ENCODE results near the gene ARHGAP20. TPM values are rescaled to one million over a fixed set of nuclear protein-coding genes. Genes with fewer than 3 reads are reported as not detected.

Gene ARHGAP20
- polyA plus RNA-seq, 4 donors: 0.54 to 1.1 (median 1.0) TPM; not detected in 1

DNA sequence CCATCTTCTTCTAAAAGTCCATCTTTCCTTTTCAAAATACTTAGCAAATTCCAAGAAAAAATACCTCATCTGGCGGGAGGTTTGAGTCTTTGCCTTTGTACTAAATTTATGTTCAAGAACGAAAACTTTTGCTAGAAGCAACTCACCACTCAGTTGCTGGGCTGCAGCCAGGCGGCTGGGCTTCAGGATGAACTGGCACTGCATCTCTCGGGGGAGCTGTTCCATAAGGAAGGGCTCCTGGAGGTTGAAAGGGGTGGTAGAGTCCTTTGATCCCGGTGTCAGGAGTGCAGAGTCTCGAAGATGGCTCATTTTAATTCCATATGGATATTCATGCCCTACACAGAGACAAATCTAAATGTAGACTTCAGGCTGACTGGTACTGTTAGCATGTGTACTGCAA, 105.8 kb downstream of the ARHGAP20 start:
- Histone ChIP-seq H3K27ac (ENCODE audit: low read depth in 1 of 3, low read length in 2 of 3) (no peak overlapping the region), H3K27me3 (ENCODE audit: control insufficient read depth in 3 of 3, insufficient read depth in 3 of 3, low read length in 3 of 3) (no peaks in the 10 kb centered on the region), H3K4me1 (ENCODE audit: control insufficient read depth in 3 of 3, insufficient read depth in 2 of 3, low read depth in 1 of 3, low read length in 2 of 3) (no peaks in the 10 kb centered on the region), H3K36me3 (ENCODE audit: control insufficient read depth in 3 of 3, insufficient read depth in 2 of 3, low read depth in 1 of 3, low read length in 3 of 3) (no peaks in the 10 kb centered on the region), H3K4me3 (ENCODE audit: low read depth in 1 of 3, low read length in 3 of 3) (no peak overlapping the region), H3K9me3 (ENCODE audit: control insufficient read depth in 2 of 2, insufficient read depth in 1 of 2, low read depth in 1 of 2, low read length in 1 of 2) (no peaks in the 10 kb centered on the region)
- DNase-seq (no peak), FAIRE-seq (no peak)
- WGBS, 3 donors: 46 to 65% (median 57%) methylated on average over 6 of the region's 6 CpGs

- H3K27ac ChIP-seq (ENCODE audit: low read depth in 1 of 3, low read length in 2 of 3): no peak overlapping the region
These were observed 110.3 kb downstream of the ARHGAP20 start for GRCh38 chr11:110601936-110602335.

GRCh38 chr11:110600322-110600721, 111.9 kb downstream of the ARHGAP20 start:
- H3K36me3 ChIP-seq (ENCODE audit: control insufficient read depth in 3 of 3, insufficient read depth in 2 of 3, low read depth in 1 of 3, low read length in 3 of 3): no peaks in the 10 kb centered on the region
- FAIRE-seq: no peak
- no peaks in the 10 kb centered on the region for H3K27me3 ChIP-seq (ENCODE audit: control insufficient read depth in 3 of 3, insufficient read depth in 3 of 3, low read length in 3 of 3)
- no peak for DNase-seq
- WGBS, 3 donors: 91 to 96% (median 94%) methylated on average over 4 of the region's 4 CpGs
- H3K9me3 ChIP-seq (ENCODE audit: control insufficient read depth in 2 of 2, insufficient read depth in 1 of 2, low read depth in 1 of 2, low read length in 1 of 2): peaks cover 2 to 19% of the 10 kb centered on the region in 2 donors
- H3K4me1 ChIP-seq (ENCODE audit: control insufficient read depth in 3 of 3, insufficient read depth in 2 of 3, low read depth in 1 of 3, low read length in 2 of 3): no peaks in the 10 kb centered on the region
- H3K27ac ChIP-seq (ENCODE audit: low read depth in 1 of 3, low read length in 2 of 3): peak overlapping the region in 1 of 3 donors; percentile 11
- H3K4me3 ChIP-seq (ENCODE audit: low read depth in 1 of 3, low read length in 3 of 3): no peak overlapping the region

More at GRCh38 chr11:110601936-110602335, 110.3 kb downstream of the ARHGAP20 start:
- FAIRE-seq: no peak
- Histone ChIP-seq H3K9me3 (ENCODE audit: control insufficient read depth in 2 of 2, insufficient read depth in 1 of 2, low read depth in 1 of 2, low read length in 1 of 2) (peaks cover 2 to 19% of the 10 kb centered on the region in 2 donors), H3K4me3 (ENCODE audit: low read depth in 1 of 3, low read length in 3 of 3) (no peak overlapping the region), H3K36me3 (ENCODE audit: control insufficient read depth in 3 of 3, insufficient read depth in 2 of 3, low read depth in 1 of 3, low read length in 3 of 3) (no peaks in the 10 kb centered on the region), H3K4me1 (ENCODE audit: control insufficient read depth in 3 of 3, insufficient read depth in 2 of 3, low read depth in 1 of 3, low read length in 2 of 3) (no peaks in the 10 kb centered on the region), H3K27me3 (ENCODE audit: control insufficient read depth in 3 of 3, insufficient read depth in 3 of 3, low read length in 3 of 3) (no peaks in the 10 kb centered on the region)
- 83 to 88% (median 87%) methylated on average over 4 of the region's 4 CpGs for WGBS, 3 donors
- no peak for DNase-seq

- Histone ChIP-seq H3K36me3 (ENCODE audit: control insufficient read depth in 3 of 3, insufficient read depth in 2 of 3, low read depth in 1 of 3, low read length in 3 of 3) (no peaks in the 10 kb centered on the region), H3K27me3 (ENCODE audit: control insufficient read depth in 3 of 3, insufficient read depth in 3 of 3, low read length in 3 of 3) (no peaks in the 10 kb centered on the region), H3K4me3 (ENCODE audit: low read depth in 1 of 3, low read length in 3 of 3) (no peak overlapping the region), H3K9me3 (ENCODE audit: control insufficient read depth in 2 of 2, insufficient read depth in 1 of 2, low read depth in 1 of 2, low read length in 1 of 2) (peaks cover 2 to 19% of the 10 kb centered on the region in 2 donors), H3K27ac (ENCODE audit: low read depth in 1 of 3, low read length in 2 of 3) (no peak overlapping the region), H3K4me1 (ENCODE audit: control insufficient read depth in 3 of 3, insufficient read depth in 2 of 3, low read depth in 1 of 3, low read length in 2 of 3) (no peaks in the 10 kb centered on the region)
- WGBS, 3 donors: 93 to 96% (median 94%) methylated on average over 5 of the region's 5 CpGs
- FAIRE-seq (no peak), DNase-seq (no peak)
These were observed 113.0 kb downstream of the ARHGAP20 start for GRCh38 chr11:110599207-110599606.

GRCh38 chr11:110598725-110599124, 113.5 kb downstream of the ARHGAP20 start:
- DNase-seq (no peak), FAIRE-seq (no peak)
- H3K27me3 ChIP-seq (ENCODE audit: control insufficient read depth in 3 of 3, insufficient read depth in 3 of 3, low read length in 3 of 3): no peaks in the 10 kb centered on the region
- H3K4me1 ChIP-seq (ENCODE audit: control insufficient read depth in 3 of 3, insufficient read depth in 2 of 3, low read depth in 1 of 3, low read length in 2 of 3): no peaks in the 10 kb centered on the region
- no peak overlapping the region for H3K27ac ChIP-seq (ENCODE audit: low read depth in 1 of 3, low read length in 2 of 3)
- no peaks in the 10 kb centered on the region for H3K36me3 ChIP-seq (ENCODE audit: control insufficient read depth in 3 of 3, insufficient read depth in 2 of 3, low read depth in 1 of 3, low read length in 3 of 3)
- no peak overlapping the region for H3K4me3 ChIP-seq (ENCODE audit: low read depth in 1 of 3, low read length in 3 of 3)
- H3K9me3 ChIP-seq (ENCODE audit: control insufficient read depth in 2 of 2, insufficient read depth in 1 of 2, low read depth in 1 of 2, low read length in 1 of 2): peaks cover 2 to 19% of the 10 kb centered on the region in 2 donors
- 86 to 100% (median 91%) methylated on average over 1 of the region's 1 CpG for WGBS, 3 donors

DNA sequence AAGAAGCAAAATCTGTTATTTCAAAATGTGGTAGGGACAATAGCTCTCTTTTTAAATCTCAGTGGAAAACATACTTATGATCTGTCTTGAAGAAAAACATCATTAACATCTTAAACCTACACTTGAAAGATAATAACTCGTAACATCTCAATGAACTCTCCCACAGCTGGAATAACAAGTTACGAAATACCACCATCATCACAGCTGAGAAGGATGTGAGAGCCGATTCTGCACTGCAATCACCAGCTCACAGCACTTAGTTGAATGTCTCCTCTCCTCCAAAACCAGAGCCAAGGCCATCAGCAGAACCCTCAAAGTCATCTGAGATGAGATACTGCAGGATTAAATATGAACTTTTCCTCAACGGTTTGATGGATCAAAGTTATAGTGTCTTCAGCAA, 124.3 kb downstream of the ARHGAP20 start:
- 46 to 55% (median 53%) methylated on average over 4 of the region's 4 CpGs for WGBS, 3 donors
- H3K36me3 ChIP-seq (ENCODE audit: control insufficient read depth in 3 of 3, insufficient read depth in 2 of 3, low read depth in 1 of 3, low read length in 3 of 3): no peaks in the 10 kb centered on the region
- no peak overlapping the region for H3K27ac ChIP-seq (ENCODE audit: low read depth in 1 of 3, low read length in 2 of 3)
- H3K4me1 ChIP-seq (ENCODE audit: control insufficient read depth in 3 of 3, insufficient read depth in 2 of 3, low read depth in 1 of 3, low read length in 2 of 3): peaks cover 0 to 6% (median 0%) of the 10 kb centered on the region in 3 donors
- no peaks in the 10 kb centered on the region for H3K9me3 ChIP-seq (ENCODE audit: control insufficient read depth in 2 of 2, insufficient read depth in 1 of 2, low read depth in 1 of 2, low read length in 1 of 2)
- no peak overlapping the region for H3K4me3 ChIP-seq (ENCODE audit: low read depth in 1 of 3, low read length in 3 of 3)
- no peaks in the 10 kb centered on the region for H3K27me3 ChIP-seq (ENCODE audit: control insufficient read depth in 3 of 3, insufficient read depth in 3 of 3, low read length in 3 of 3)
- no peak for DNase-seq
- no peak for FAIRE-seq

DNA sequence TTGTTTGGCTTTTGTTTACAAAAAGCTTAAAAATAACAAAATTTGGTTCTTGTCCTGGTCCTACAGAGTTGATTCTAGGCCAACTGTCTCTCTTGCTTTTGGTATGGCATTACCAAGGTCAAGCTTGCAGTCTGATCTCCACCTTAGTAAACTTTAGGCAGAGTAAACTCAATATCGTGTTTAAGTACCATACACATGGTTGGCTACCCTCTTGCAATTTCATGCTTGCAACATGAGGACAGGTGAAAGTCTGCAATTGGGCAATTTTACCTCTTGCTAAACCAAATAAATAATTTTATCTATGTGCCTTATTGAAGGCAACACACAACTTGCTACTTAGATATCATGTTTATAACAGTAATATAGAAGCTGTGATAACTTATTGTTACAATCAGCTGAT, 125.1 kb downstream of the ARHGAP20 start:
- H3K9me3 ChIP-seq (ENCODE audit: control insufficient read depth in 2 of 2, insufficient read depth in 1 of 2, low read depth in 1 of 2, low read length in 1 of 2): no peaks in the 10 kb centered on the region
- H3K4me1 ChIP-seq (ENCODE audit: control insufficient read depth in 3 of 3, insufficient read depth in 2 of 3, low read depth in 1 of 3, low read length in 2 of 3): peaks cover 0 to 6% (median 0%) of the 10 kb centered on the region in 3 donors
- DNase-seq: no peak
- no peak overlapping the region for H3K27ac ChIP-seq (ENCODE audit: low read depth in 1 of 3, low read length in 2 of 3)
- WGBS, 3 donors: 83 to 95% (median 93%) methylated on average over 1 of the region's 1 CpG
- no peak overlapping the region for H3K4me3 ChIP-seq (ENCODE audit: low read depth in 1 of 3, low read length in 3 of 3)
- H3K27me3 ChIP-seq (ENCODE audit: control insufficient read depth in 3 of 3, insufficient read depth in 3 of 3, low read length in 3 of 3): no peaks in the 10 kb centered on the region
- H3K36me3 ChIP-seq (ENCODE audit: control insufficient read depth in 3 of 3, insufficient read depth in 2 of 3, low read depth in 1 of 3, low read length in 3 of 3): no peaks in the 10 kb centered on the region
- no peak for FAIRE-seq

GRCh38 chr11:110584150-110584549, 128.1 kb downstream of the ARHGAP20 start:
- FAIRE-seq (no peak), DNase-seq (no peak)
- Histone ChIP-seq H3K4me1 (ENCODE audit: control insufficient read depth in 3 of 3, insufficient read depth in 2 of 3, low read depth in 1 of 3, low read length in 2 of 3) (peaks cover 0 to 6% (median 0%) of the 10 kb centered on the region in 3 donors), H3K4me3 (ENCODE audit: low read depth in 1 of 3, low read length in 3 of 3) (no peak overlapping the region), H3K36me3 (ENCODE audit: control insufficient read depth in 3 of 3, insufficient read depth in 2 of 3, low read depth in 1 of 3, low read length in 3 of 3) (no peaks in the 10 kb centered on the region), H3K27ac (ENCODE audit: low read depth in 1 of 3, low read length in 2 of 3) (no peak overlapping the region), H3K9me3 (ENCODE audit: control insufficient read depth in 2 of 2, insufficient read depth in 1 of 2, low read depth in 1 of 2, low read length in 1 of 2) (no peaks in the 10 kb centered on the region), H3K27me3 (ENCODE audit: control insufficient read depth in 3 of 3, insufficient read depth in 3 of 3, low read length in 3 of 3) (no peaks in the 10 kb centered on the region)
- 85 to 98% (median 90%) methylated on average over 1 of the region's 1 CpG for WGBS, 3 donors

GRCh38 chr11:110582728-110583432, 129.4 kb downstream of the ARHGAP20 start:
- Histone ChIP-seq H3K27me3 (ENCODE audit: control insufficient read depth in 3 of 3, insufficient read depth in 3 of 3, low read length in 3 of 3) (no peaks in the 10 kb centered on the region), H3K4me1 (ENCODE audit: control insufficient read depth in 3 of 3, insufficient read depth in 2 of 3, low read depth in 1 of 3, low read length in 2 of 3) (peaks cover 0 to 6% (median 0%) of the 10 kb centered on the region in 3 donors), H3K27ac (ENCODE audit: low read depth in 1 of 3, low read length in 2 of 3) (no peak overlapping the region), H3K36me3 (ENCODE audit: control insufficient read depth in 3 of 3, insufficient read depth in 2 of 3, low read depth in 1 of 3, low read length in 3 of 3) (no peaks in the 10 kb centered on the region), H3K9me3 (ENCODE audit: control insufficient read depth in 2 of 2, insufficient read depth in 1 of 2, low read depth in 1 of 2, low read length in 1 of 2) (no peaks in the 10 kb centered on the region), H3K4me3 (ENCODE audit: low read depth in 1 of 3, low read length in 3 of 3) (no peak overlapping the region)
- peak; percentile 41 to 50 for DNase-seq
- no peak for FAIRE-seq
- 25 to 68% (median 53%) methylated on average over 2 of the region's 2 CpGs for WGBS, 3 donors
